ENCODE results near the gene IRX4. TPM values are rescaled to one million over a fixed set of nuclear protein-coding genes. Genes with fewer than 3 reads are reported as not detected.

IRX4 gene
- total and polyA plus RNA-seq, 2 donors (not counting 1 experiment from before 2014, with no cell fraction given): not detected

GRCh38 chr5:1897386-1897785 is 14.7 kb upstream of the IRX4 start:
- Histone ChIP-seq H3K36me3 (ENCODE audit: control insufficient read depth, insufficient read depth, low read length) (no peaks in the 10 kb centered on the region), H3K79me2 (ENCODE audit: control insufficient read depth, insufficient read depth, low read length) (no peaks in the 10 kb centered on the region), H4K20me1 (ENCODE audit: control insufficient read depth, extremely low read depth, insufficient read depth, low read length) (no peaks in the 10 kb centered on the region), H3K9me3 (ENCODE audit: control insufficient read depth, insufficient read depth, low read depth, low read length) (no peaks in the 10 kb centered on the region), H2AFZ (ENCODE audit: low read length) (no peak overlapping the region), H3K9ac (ENCODE audit: insufficient read depth, low read length) (no peak overlapping the region), H3K27me3 (ENCODE audit: control insufficient read depth, insufficient read depth, low read length) (no peaks in the 10 kb centered on the region), H3K4me2 (ENCODE audit: extremely low read depth, insufficient read depth, low read length) (no peak overlapping the region), H3K4me1 (ENCODE audit: control insufficient read depth, extremely low read depth, insufficient read depth, low read length) (no peaks in the 10 kb centered on the region), H3K27ac (ENCODE audit: insufficient read depth, low read length) (no peak overlapping the region), H3K4me3 (replicated peaks in 1 of 4; ENCODE audit: control extremely low read depth in 1 of 4, insufficient read depth in 1 of 4, low read depth in 3 of 4, low read length in 4 of 4) (no peak overlapping the region)
- no peak for DNase-seq (ENCODE audit: low read depth in 2 of 2)
- TF ChIP-seq CTCF (conservative IDR thresholded peaks at IDR 0.05 in 1 of 2, IDR thresholded peaks at IDR 0.05 in 1 of 2; ENCODE audit: low read depth in 1 of 2, low read length in 2 of 2) (no peak), EZH2 (IDR thresholded peaks at IDR 0.05; ENCODE audit: low read length, missing control alignments) (no peak)

DNA sequence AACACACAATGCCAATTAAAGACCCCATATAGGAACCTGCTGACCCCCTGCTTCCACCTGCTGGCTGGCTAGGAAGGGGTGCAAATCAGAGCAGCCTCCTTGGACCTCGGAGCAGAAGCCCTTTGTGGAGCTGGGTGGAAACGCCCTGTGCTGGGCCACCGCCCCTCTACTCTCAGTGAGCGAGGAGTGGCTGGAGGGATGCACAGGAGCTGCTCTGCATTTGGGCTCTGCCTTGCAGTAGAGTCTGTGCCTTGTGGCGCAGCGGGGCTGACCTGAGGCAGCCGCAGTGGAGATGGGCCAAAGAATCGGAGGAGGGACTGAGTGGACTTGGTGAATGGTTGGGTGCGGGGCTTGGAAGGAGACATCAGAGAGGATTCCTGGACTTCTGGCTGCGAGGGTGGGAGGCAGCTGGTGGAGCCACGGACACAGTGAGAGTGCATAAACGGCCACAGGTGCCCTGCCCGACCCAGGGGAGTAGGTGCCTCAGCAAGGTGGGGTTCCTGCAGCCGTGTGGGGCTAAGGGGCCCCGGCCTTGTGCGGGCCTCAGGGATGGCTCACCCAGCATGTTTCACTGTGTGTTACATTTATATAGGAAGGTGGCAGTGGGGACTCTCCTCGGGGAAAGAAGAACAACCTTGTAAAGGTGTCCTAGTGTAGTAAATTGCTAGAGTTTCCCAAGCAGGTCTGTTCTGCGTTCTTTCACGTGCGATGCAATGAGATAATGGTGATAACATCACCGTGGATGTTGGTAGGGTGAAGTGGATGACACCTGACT is 14.1 kb upstream of the IRX4 start:
- no peaks in the 10 kb centered on the region for H3K9me3 ChIP-seq (ENCODE audit: control insufficient read depth, insufficient read depth, low read depth, low read length)
- no peak overlapping the region for H3K4me2 ChIP-seq (ENCODE audit: extremely low read depth, insufficient read depth, low read length)
- TF ChIP-seq CTCF (conservative IDR thresholded peaks at IDR 0.05 in 1 of 2, IDR thresholded peaks at IDR 0.05 in 1 of 2; ENCODE audit: low read depth in 1 of 2, low read length in 2 of 2) (no peak), EZH2 (IDR thresholded peaks at IDR 0.05; ENCODE audit: low read length, missing control alignments) (no peak)
- no peaks in the 10 kb centered on the region for H3K27me3 ChIP-seq (ENCODE audit: control insufficient read depth, insufficient read depth, low read length)
- no peaks in the 10 kb centered on the region for H3K4me1 ChIP-seq (ENCODE audit: control insufficient read depth, extremely low read depth, insufficient read depth, low read length)
- H3K9ac ChIP-seq (ENCODE audit: insufficient read depth, low read length): no peak overlapping the region
- no peaks in the 10 kb centered on the region for H3K79me2 ChIP-seq (ENCODE audit: control insufficient read depth, insufficient read depth, low read length)
- H4K20me1 ChIP-seq (ENCODE audit: control insufficient read depth, extremely low read depth, insufficient read depth, low read length): no peaks in the 10 kb centered on the region
- H3K27ac ChIP-seq (ENCODE audit: insufficient read depth, low read length): no peak overlapping the region
- no peak for DNase-seq (ENCODE audit: low read depth in 2 of 2)
- no peak overlapping the region for H3K4me3 ChIP-seq (replicated peaks in 1 of 4; ENCODE audit: control extremely low read depth in 1 of 4, insufficient read depth in 1 of 4, low read depth in 3 of 4, low read length in 4 of 4)
- H2AFZ ChIP-seq (ENCODE audit: low read length): no peak overlapping the region
- no peaks in the 10 kb centered on the region for H3K36me3 ChIP-seq (ENCODE audit: control insufficient read depth, insufficient read depth, low read length)

- H3K4me2 ChIP-seq (ENCODE audit: extremely low read depth, insufficient read depth, low read length): no peak overlapping the region
- H3K36me3 ChIP-seq (ENCODE audit: control insufficient read depth, insufficient read depth, low read length): no peaks in the 10 kb centered on the region
- no peak for DNase-seq (ENCODE audit: low read depth in 2 of 2)
- H3K27ac ChIP-seq (ENCODE audit: insufficient read depth, low read length): no peak overlapping the region
- H3K4me3 ChIP-seq (replicated peaks in 1 of 4; ENCODE audit: control extremely low read depth in 1 of 4, insufficient read depth in 1 of 4, low read depth in 3 of 4, low read length in 4 of 4): no peak overlapping the region
- H3K9me3 ChIP-seq (ENCODE audit: control insufficient read depth, insufficient read depth, low read depth, low read length): no peaks in the 10 kb centered on the region
- no peaks in the 10 kb centered on the region for H4K20me1 ChIP-seq (ENCODE audit: control insufficient read depth, extremely low read depth, insufficient read depth, low read length)
- H3K4me1 ChIP-seq (ENCODE audit: control insufficient read depth, extremely low read depth, insufficient read depth, low read length): no peaks in the 10 kb centered on the region
- H3K27me3 ChIP-seq (ENCODE audit: control insufficient read depth, insufficient read depth, low read length): no peaks in the 10 kb centered on the region
- H3K79me2 ChIP-seq (ENCODE audit: control insufficient read depth, insufficient read depth, low read length): no peaks in the 10 kb centered on the region
- no peak overlapping the region for H2AFZ ChIP-seq (ENCODE audit: low read length)
- no peak overlapping the region for H3K9ac ChIP-seq (ENCODE audit: insufficient read depth, low read length)
- no peak for TF ChIP-seq EZH2 (IDR thresholded peaks at IDR 0.05; ENCODE audit: low read length, missing control alignments)
- no peak for TF ChIP-seq CTCF (conservative IDR thresholded peaks at IDR 0.05 in 1 of 2, IDR thresholded peaks at IDR 0.05 in 1 of 2; ENCODE audit: low read depth in 1 of 2, low read length in 2 of 2)
These were observed 13.2 kb upstream of the IRX4 start for GRCh38 chr5:1895739-1896420.

All from fibroblast of lung (primary cell).